ENCODE data around the gene GAL3ST2.

GRCh38 chr2:241762933-241763369, 13.7 kb upstream of the GAL3ST2 start:
- TF ChIP-seq EZH2 (IDR thresholded peaks at IDR 0.05; ENCODE audit: insufficient read depth, poor library complexity, severe bottlenecking): no peak
- no peak for TF ChIP-seq EZH2phosphoT487 (IDR thresholded peaks at IDR 0.05; ENCODE audit: insufficient read depth, low read depth)

All from GM23248 (cell line).